NCI-H2029 treated with DMSO at 0.1 percent for 48 hours (cell line): ENCODE measurements around the gene NKX2-3.

Experiments
- DNase-seq: peaks from one replicate; lab custom pipeline; 2025; lab: John Stamatoyannopoulos, UW

The NKX2-3 gene

DNA sequence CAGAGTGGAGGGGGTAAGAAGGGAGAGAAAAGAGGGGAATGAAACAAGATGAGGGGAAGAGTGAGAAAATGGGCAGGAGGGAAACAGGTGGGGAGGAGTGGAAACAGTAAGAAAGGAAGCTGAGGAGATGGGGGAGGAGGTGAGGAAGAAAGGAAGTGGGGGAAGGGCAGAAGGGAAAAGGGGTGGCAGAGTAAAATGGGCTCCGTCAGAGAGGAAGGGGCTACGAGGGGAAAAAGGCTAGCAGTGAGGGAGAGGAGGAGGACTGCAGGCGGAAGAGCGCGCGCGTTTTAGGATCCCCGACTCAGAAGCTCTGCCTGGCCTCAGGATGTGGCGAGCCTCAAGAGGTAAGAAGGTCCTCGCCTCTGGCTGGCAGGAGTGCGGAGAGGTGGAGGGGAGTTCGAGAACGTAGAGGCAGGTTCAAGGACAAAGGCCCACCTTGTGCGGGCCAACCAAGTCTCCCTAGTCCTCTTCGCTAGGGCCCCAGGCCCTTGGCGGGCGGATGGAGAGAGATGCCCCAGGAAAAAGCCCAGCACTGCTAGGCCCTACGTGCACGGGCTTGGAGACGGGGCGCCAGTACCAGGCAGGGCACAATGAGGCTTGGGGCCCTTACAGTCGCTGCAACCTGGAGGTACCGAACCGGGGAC is 5.8 kb upstream of the NKX2-3 start:
- DNase-seq: no peak

- no peak for DNase-seq
Measured at GRCh38 chr10:99527526-99528493, 4.9 kb upstream of the NKX2-3 start.

DNA sequence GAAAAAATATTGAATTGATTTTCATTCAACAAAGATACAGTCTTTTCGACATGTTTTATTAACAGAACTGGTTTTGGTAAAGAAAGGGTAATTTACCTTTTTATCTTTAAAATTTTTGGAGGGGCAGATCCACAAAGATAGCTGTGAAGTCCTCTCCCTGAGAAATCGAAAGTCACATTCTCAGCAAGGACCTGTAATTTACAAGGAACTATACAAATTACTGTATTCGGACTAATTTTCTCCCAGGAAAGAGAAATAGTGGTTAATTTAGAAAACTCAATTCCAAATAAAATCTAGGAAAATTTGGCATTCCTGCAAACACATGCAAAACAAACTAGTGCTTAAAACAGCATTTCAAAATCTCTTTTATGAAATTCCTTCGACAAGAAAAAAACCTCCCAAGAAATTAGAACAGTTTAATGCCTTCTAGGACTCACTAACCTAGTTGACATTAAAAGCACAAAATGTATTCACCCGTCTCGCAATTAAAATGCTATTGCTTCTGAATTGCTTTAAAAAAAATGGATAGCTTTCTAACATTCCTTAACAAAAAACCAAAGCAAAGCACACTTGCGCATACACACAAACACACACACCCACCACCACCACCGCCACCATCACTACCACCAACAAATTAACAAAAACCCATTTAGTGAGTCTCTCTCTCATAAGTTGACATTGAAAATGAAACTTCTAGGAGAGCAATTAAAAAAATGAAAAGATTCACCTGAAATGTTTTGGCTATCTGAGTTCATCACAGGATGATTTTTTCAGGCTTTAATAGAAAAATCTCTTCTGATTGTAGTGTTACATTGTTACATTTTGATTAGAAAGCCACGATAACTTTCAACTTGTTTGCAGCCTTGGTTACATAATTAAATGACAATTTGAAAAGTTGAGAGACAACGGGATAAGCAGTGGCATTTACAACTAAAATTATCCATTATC is 4.0 kb upstream of the NKX2-3 start:
- DNase-seq: no peak

- no peak for DNase-seq
Measured at GRCh38 chr10:99529591-99530107, 3.1 kb upstream of the NKX2-3 start.

GRCh38 chr10:99530108-99531025 is 2.4 kb upstream of the NKX2-3 start:
- DNase-seq: no peak

DNA sequence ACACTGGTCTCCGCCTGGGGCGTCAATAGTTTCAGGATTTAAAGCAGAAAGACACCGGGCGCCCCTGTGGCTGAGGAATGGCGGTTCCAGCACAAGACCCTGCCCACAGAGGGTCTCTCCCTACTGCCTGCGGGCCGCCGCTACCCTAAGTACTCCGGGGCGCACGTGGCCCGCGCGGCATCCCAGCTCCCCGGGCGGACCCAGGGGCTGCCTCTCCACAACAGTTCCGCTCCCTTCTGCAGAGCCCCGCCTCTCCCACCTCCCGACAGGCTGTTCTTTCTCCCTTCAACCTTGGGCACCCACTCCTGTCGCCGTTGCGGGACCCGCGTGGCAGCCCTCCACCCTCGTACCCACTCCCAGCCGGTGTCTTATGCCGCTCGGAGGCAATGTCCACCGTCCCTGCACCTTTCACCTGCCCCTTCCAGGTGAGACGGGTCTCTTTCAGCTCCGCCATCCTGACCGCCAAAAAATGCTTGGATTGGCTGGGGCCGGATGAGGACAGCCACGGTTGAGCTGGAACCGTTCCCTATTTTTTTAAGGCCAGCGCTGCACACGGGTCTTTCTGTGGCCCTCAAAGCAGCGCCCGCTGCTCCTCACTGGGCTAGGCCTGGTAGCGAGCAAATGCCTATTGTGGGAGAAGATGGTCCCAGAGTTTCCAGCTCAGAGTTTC is 1.6 kb upstream of the NKX2-3 start:
- no peak for DNase-seq

DNA sequence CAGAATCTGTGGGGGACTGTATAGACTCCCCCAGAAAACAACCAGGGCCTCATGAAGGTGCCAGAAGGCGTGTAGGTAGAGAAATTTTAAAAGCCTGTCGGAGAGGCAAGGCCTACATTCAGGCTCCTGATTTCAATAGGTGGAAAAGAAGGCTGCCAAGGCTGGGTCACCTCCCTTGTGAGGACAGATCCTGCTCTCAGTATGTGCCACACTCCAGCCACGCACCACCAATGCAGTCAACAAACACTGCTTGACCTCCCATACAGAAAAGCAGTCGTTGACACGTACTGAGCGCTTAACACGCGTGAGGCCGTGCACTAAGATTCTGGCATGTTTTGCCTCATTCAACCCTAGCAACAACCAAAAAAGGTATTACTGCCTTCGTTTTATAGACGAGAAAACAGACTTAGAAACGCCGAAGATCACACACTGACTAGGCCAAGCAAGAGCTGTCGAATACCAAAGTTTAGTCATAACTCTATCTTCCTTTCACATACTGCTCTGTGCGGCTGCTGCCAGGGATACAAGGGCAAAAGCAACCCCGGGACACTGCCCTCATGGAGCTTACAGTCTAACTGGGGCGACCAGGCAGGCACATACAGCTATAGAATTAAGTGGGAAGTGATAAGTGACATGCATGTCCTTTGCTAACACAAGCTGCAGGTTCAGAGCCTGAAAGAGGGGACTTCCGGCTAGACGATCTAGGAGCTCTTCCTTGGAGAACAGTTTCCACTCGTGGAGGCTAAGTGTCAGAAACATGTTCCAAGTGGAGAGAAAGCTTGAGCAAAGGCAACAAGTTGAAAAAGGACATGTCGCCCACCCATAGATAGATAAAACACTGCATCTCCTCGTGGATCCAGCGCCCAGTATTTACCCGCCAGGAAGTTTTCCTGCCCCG is 797 bp upstream of the NKX2-3 start:
- no peak for DNase-seq

- DNase-seq: no peak
Measured at GRCh38 chr10:99533496-99534449, 1.0 kb downstream of the NKX2-3 start.

GRCh38 chr10:99534450-99534938 is 1.8 kb downstream of the NKX2-3 start:
- no peak for DNase-seq

GRCh38 chr10:99534939-99535763 is 2.4 kb downstream of the NKX2-3 start:
- DNase-seq: no peak

GRCh38 chr10:99535764-99536337 is 3.1 kb downstream of the NKX2-3 start:
- DNase-seq: no peak

DNA sequence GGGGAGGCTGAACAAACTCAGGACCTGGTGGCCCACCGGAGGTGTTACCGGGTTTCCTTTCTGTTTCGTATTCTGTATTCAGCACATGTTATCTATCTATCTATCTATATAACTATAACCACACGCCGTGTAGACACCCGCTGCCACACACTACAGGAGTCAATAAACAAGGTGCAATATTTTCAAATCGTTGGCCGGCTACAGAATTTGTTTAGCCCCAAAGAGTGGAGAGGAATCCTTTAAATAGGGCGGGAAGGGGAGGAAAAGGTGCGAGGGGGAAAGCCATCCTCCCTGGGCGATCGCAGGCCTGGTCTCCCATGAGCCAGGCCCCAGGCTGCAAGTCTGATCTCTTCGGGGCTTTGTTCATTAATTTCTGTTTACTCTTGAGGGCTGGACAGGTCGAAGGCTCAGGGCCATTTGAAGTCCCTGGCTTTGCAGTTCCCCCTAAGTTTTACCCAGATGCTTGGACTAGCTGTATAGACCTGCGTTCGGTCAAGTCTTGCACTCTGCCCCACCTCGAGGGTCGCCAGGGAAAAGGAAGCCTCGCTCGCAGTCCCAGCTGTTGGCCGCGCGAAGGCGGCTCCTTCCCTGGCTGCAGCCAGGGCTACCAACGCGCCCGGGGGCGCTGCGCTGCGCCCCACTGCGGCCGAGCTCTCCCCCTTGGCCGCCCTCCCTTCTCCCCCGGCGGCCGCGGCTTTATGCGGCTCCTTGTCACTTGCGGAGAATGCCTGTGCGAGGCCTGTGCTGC is 3.8 kb downstream of the NKX2-3 start:
- no peak for DNase-seq

DNA sequence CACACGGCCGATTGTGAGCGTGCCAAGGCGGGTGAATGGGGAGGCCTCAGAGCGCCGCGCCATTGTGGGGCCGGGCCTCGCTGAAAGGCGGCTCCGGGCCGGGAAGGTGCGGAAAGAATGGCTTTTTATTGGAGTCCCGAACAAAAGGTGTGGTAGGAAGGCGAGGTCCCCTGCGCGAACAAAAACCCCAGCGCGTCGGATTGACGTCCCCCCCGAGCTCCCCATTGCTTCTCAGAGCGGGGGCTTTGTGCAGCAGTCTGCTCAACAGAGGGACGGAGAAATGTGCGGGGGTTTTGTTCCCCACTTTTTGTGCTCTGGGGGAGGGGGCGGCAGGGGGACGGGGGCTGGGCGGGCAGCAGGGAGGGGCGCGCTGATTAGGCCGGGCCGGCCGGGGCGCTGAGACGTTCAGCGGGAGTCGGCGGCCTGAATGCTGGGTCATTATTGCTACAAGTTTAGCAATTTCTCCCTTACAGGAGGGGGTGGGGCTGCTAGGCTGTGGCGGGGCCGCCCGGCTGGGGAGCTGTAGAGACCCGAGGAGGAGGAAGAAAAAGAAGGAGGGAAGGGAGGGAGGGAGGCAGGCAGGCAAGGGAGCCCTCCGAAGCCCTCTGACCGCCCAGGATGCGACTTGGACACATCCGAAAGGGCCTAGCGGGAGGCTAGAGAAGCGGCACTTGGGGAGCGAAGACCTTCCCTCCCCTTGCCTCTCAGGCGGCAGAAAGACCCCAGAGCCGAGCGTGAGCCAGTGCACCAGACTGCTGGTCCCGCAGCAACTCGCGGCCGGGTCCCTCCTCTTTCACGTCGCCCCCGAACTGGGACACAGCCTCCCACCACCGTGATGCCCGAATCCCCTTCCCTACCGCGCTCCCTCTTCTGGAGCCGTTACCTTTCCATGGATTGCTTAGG is 4.6 kb downstream of the NKX2-3 start:
- no peak for DNase-seq

- DNase-seq: no peak
Measured at GRCh38 chr10:99537989-99538917, 5.5 kb downstream of the NKX2-3 start.
